ENCODE data around the gene ARMC12.

Gene ARMC12

GRCh38 chr6:35698858-35699257 is 38.0 kb upstream of the ARMC12 start:
- no peak for TF ChIP-seq TCF4 (CRISPR knock-in tag; IDR thresholded peaks at IDR 0.05; ENCODE audit: borderline replicate concordance)
- no peak for TF ChIP-seq ZNF565 (CRISPR knock-in tag; conservative IDR thresholded peaks at IDR 0.05; ENCODE audit: low read depth)
- no peak for TF ChIP-seq ZC3H10 (CRISPR knock-in tag; IDR thresholded peaks at IDR 0.05)
- TF ChIP-seq OSR1 (CRISPR knock-in tag; IDR thresholded peaks at IDR 0.05): no peak
- TF ChIP-seq ESRRG (CRISPR knock-in tag; IDR thresholded peaks at IDR 0.05): no peak
- TF ChIP-seq ISL1 (CRISPR knock-in tag; IDR thresholded peaks at IDR 0.05): no peak
- TF ChIP-seq, protein P1, sequence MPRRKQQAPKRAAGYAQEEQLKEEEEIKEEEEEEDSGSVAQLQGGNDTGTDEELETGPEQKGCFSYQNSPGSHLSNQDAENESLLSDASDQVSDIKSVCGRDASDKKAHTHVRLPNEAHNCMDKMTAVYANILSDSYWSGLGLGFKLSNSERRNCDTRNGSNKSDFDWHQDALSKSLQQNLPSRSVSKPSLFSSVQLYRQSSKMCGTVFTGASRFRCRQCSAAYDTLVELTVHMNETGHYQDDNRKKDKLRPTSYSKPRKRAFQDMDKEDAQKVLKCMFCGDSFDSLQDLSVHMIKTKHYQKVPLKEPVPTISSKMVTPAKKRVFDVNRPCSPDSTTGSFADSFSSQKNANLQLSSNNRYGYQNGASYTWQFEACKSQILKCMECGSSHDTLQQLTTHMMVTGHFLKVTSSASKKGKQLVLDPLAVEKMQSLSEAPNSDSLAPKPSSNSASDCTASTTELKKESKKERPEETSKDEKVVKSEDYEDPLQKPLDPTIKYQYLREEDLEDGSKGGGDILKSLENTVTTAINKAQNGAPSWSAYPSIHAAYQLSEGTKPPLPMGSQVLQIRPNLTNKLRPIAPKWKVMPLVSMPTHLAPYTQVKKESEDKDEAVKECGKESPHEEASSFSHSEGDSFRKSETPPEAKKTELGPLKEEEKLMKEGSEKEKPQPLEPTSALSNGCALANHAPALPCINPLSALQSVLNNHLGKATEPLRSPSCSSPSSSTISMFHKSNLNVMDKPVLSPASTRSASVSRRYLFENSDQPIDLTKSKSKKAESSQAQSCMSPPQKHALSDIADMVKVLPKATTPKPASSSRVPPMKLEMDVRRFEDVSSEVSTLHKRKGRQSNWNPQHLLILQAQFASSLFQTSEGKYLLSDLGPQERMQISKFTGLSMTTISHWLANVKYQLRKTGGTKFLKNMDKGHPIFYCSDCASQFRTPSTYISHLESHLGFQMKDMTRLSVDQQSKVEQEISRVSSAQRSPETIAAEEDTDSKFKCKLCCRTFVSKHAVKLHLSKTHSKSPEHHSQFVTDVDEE (CRISPR knock-in tag; IDR thresholded peaks at IDR 0.05): no peak
- TF ChIP-seq POU6F1 (CRISPR knock-in tag; IDR thresholded peaks at IDR 0.05; ENCODE audit: borderline replicate concordance, low read depth): no peak
- no peak for TF ChIP-seq ZFP30 (CRISPR knock-in tag; IDR thresholded peaks at IDR 0.05)
- TF ChIP-seq ARNTL (CRISPR knock-in tag; IDR thresholded peaks at IDR 0.05; ENCODE audit: borderline replicate concordance, low read depth): no peak
- no peak for TF ChIP-seq CSDC2 (CRISPR knock-in tag; IDR thresholded peaks at IDR 0.05)
- TF ChIP-seq ZNF8 (CRISPR knock-in tag; IDR thresholded peaks at IDR 0.05): no peak
- TF ChIP-seq TOX (CRISPR knock-in tag; IDR thresholded peaks at IDR 0.05; ENCODE audit: borderline replicate concordance): no peak
- no peak for TF ChIP-seq RARB (CRISPR knock-in tag; IDR thresholded peaks at IDR 0.05)
- no peak for TF ChIP-seq PPARA (CRISPR knock-in tag; IDR thresholded peaks at IDR 0.05; ENCODE audit: borderline replicate concordance)
- TF ChIP-seq ZFP3 (CRISPR knock-in tag; IDR thresholded peaks at IDR 0.05): no peak
- TF ChIP-seq, protein P2, sequence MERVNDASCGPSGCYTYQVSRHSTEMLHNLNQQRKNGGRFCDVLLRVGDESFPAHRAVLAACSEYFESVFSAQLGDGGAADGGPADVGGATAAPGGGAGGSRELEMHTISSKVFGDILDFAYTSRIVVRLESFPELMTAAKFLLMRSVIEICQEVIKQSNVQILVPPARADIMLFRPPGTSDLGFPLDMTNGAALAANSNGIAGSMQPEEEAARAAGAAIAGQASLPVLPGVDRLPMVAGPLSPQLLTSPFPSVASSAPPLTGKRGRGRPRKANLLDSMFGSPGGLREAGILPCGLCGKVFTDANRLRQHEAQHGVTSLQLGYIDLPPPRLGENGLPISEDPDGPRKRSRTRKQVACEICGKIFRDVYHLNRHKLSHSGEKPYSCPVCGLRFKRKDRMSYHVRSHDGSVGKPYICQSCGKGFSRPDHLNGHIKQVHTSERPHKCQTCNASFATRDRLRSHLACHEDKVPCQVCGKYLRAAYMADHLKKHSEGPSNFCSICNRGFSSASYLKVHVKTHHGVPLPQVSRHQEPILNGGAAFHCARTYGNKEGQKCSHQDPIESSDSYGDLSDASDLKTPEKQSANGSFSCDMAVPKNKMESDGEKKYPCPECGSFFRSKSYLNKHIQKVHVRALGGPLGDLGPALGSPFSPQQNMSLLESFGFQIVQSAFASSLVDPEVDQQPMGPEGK (CRISPR knock-in tag; IDR thresholded peaks at IDR 0.05; ENCODE audit: borderline replicate concordance): no peak
- TF ChIP-seq, protein P3, sequence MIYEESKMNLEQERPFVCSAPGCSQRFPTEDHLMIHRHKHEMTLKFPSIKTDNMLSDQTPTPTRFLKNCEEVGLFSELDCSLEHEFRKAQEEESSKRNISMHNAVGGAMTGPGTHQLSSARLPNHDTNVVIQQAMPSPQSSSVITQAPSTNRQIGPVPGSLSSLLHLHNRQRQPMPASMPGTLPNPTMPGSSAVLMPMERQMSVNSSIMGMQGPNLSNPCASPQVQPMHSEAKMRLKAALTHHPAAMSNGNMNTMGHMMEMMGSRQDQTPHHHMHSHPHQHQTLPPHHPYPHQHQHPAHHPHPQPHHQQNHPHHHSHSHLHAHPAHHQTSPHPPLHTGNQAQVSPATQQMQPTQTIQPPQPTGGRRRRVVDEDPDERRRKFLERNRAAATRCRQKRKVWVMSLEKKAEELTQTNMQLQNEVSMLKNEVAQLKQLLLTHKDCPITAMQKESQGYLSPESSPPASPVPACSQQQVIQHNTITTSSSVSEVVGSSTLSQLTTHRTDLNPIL (CRISPR knock-in tag; IDR thresholded peaks at IDR 0.05; ENCODE audit: low read depth): no peak
- no peak for TF ChIP-seq ZNF70 (CRISPR knock-in tag; IDR thresholded peaks at IDR 0.05)
- TF ChIP-seq BACH2 (CRISPR knock-in tag; IDR thresholded peaks at IDR 0.05; ENCODE audit: borderline replicate concordance): no peak
- no peak for ATAC-seq

DNA sequence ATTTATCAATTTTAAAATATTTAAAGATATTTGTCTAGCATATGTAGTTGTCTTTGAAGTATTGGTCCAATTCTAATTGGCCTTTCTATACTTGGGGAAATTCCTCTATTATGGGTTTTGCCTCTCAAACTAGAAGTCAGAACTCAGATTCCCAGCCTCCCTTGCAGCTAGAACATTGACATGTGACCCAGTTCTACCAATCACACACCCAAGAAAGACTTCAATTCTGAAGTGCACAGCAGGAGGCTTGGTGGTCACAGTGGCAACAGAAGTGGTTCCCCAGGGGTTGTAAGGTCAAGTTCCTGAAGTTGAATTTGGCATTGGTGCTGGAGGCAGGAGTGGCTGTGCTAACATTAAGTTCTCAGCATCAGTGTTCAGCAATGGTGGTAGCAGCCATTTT is 33.3 kb upstream of the ARMC12 start:
- no peak for TF ChIP-seq ZC3H10 (CRISPR knock-in tag; IDR thresholded peaks at IDR 0.05)
- no peak for TF ChIP-seq ZNF8 (CRISPR knock-in tag; IDR thresholded peaks at IDR 0.05)
- no peak for TF ChIP-seq RARB (CRISPR knock-in tag; IDR thresholded peaks at IDR 0.05)
- TF ChIP-seq TCF4 (CRISPR knock-in tag; IDR thresholded peaks at IDR 0.05; ENCODE audit: borderline replicate concordance): no peak
- no peak for ATAC-seq

GRCh38 chr6:35706468-35706867 is 30.4 kb upstream of the ARMC12 start:
- no peak for ATAC-seq
- no peak for TF ChIP-seq ZNF70 (CRISPR knock-in tag; IDR thresholded peaks at IDR 0.05)
- TF ChIP-seq, protein P3 (CRISPR knock-in tag; IDR thresholded peaks at IDR 0.05; ENCODE audit: low read depth): no peak
- TF ChIP-seq ZC3H10 (CRISPR knock-in tag; IDR thresholded peaks at IDR 0.05): no peak
- TF ChIP-seq SNAI2 (CRISPR knock-in tag; IDR thresholded peaks at IDR 0.05): no peak
- no peak for TF ChIP-seq ARNTL (CRISPR knock-in tag; IDR thresholded peaks at IDR 0.05; ENCODE audit: borderline replicate concordance, low read depth)
- TF ChIP-seq TCF4 (CRISPR knock-in tag; IDR thresholded peaks at IDR 0.05; ENCODE audit: borderline replicate concordance): no peak
- TF ChIP-seq PPARA (CRISPR knock-in tag; IDR thresholded peaks at IDR 0.05; ENCODE audit: borderline replicate concordance): no peak
- TF ChIP-seq, protein P4, sequence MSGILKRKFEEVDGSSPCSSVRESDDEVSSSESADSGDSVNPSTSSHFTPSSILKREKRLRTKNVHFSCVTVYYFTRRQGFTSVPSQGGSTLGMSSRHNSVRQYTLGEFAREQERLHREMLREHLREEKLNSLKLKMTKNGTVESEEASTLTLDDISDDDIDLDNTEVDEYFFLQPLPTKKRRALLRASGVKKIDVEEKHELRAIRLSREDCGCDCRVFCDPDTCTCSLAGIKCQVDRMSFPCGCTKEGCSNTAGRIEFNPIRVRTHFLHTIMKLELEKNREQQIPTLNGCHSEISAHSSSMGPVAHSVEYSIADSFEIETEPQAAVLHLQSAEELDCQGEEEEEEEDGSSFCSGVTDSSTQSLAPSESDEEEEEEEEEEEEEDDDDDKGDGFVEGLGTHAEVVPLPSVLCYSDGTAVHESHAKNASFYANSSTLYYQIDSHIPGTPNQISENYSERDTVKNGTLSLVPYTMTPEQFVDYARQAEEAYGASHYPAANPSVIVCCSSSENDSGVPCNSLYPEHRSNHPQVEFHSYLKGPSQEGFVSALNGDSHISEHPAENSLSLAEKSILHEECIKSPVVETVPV (CRISPR knock-in tag; IDR thresholded peaks at IDR 0.05): no peak
- TF ChIP-seq GLIS3 (CRISPR knock-in tag; IDR thresholded peaks at IDR 0.05): no peak
- TF ChIP-seq, protein P2 (CRISPR knock-in tag; IDR thresholded peaks at IDR 0.05; ENCODE audit: borderline replicate concordance): no peak
- TF ChIP-seq OSR1 (CRISPR knock-in tag; IDR thresholded peaks at IDR 0.05): no peak
- TF ChIP-seq ZFP3 (CRISPR knock-in tag; IDR thresholded peaks at IDR 0.05): no peak
- no peak for TF ChIP-seq ZFP30 (CRISPR knock-in tag; IDR thresholded peaks at IDR 0.05)
- no peak for TF ChIP-seq ISL1 (CRISPR knock-in tag; IDR thresholded peaks at IDR 0.05)
- no peak for TF ChIP-seq ZNF565 (CRISPR knock-in tag; conservative IDR thresholded peaks at IDR 0.05; ENCODE audit: low read depth)
